ENCODE data around the gene CREB5. TPM values are rescaled to one million over a fixed set of nuclear protein-coding genes. Genes with fewer than 3 reads are reported as not detected.

CREB5 gene
- total RNA-seq (2014; rRNA removed; shearing (Covaris generic)) (1.7 and 2.4 TPM in 2 replicates), polyA plus RNA-seq (2016; fragmentation: Nextera tagmentation; extraction: Ambion mirVana) (2.9 and 4.4 TPM in 2 replicates)
- long read RNA-seq, partial matches to known transcripts: 0 of 2 reads
- long read RNA-seq, other reads (novel, unspliced or antisense): 0 of 2 reads

- Histone ChIP-seq H3K36me3 (ENCODE audit: insufficient read depth) (no peaks in the 10 kb centered on the region), H3K4me3 (no peak within 1 kb of the TSS), H3K9me2 (ENCODE audit: insufficient read depth) (no peaks in the 10 kb centered on the region), H2AFZ (no peak within 1 kb of the TSS), H3K27me3 (ENCODE audit: insufficient read depth) (peaks cover 67% of the 10 kb centered on the region), H3K4me1 (ENCODE audit: insufficient read depth) (peaks cover 22% of the 10 kb centered on the region), H3K79me2 (replicated peaks; ENCODE audit: insufficient read depth) (no peaks in the 10 kb centered on the region), H3K27ac (ENCODE audit: low read depth) (no peak within 1 kb of the TSS), H3K4me2 (peak within 1 kb of the TSS; percentile 99), H3F3A (replicated peaks; ENCODE audit: low read depth) (peaks cover 13% of the 10 kb centered on the region; the same call in 1 of the 2 replicates), H4K20me1 (replicated peaks; ENCODE audit: insufficient read depth) (no peaks in the 10 kb centered on the region)
- peak; percentile 54 to 81 for TF ChIP-seq CTCF (conservative IDR thresholded peaks at IDR 0.05; ENCODE audit: low read depth in 2 of 2)
- no peak for TF ChIP-seq STAT1 (IDR thresholded peaks at IDR 0.05; ENCODE audit: unreplicated experiment)
- no peak for TF ChIP-seq NANOG (IDR thresholded peaks at IDR 0.05; ENCODE audit: borderline replicate concordance)
- no peak for TF ChIP-seq EZH2 (IDR thresholded peaks at IDR 0.05; ENCODE audit: low read depth, unreplicated experiment)
- no peak for TF ChIP-seq REST (IDR thresholded peaks at IDR 0.05; ENCODE audit: unreplicated experiment)
- H3K9me3 Mint-ChIP-seq: no peaks in the 10 kb centered on the region
- H3K27ac Mint-ChIP-seq: no peak within 1 kb of the TSS
- DNase-seq (ENCODE audit: low spot score) (peak; percentile 65), ATAC-seq (peak; percentile 15)
- H3K27me3 Mint-ChIP-seq (ENCODE audit: insufficient read depth, low read depth, poor library complexity): peaks cover 50% of the 10 kb centered on the region
- no peaks in the 10 kb centered on the region for H3K36me3 Mint-ChIP-seq (ENCODE audit: low read depth)
- H3K4me3 Mint-ChIP-seq: peak within 1 kb of the TSS; percentile 95
- peaks cover 18% of the 10 kb centered on the region for H3K4me1 Mint-ChIP-seq
These were observed at the start of gene CREB5 for GRCh38 chr7:28411876-28412662. CREB5 (plus strand) TSS chr7:28412518; CDS start chr7:28412915, 397 bp downstream.

- DNase-seq (ENCODE audit: low spot score): peak; percentile 27
- peaks cover 7% of the 10 kb centered on the region for H3K36me3 Mint-ChIP-seq (ENCODE audit: low read depth)
- Histone ChIP-seq H2AFZ (no peak overlapping the region), H3K36me3 (ENCODE audit: insufficient read depth) (no peaks in the 10 kb centered on the region), H3K4me3 (no peak overlapping the region), H3K27me3 (ENCODE audit: insufficient read depth) (no peaks in the 10 kb centered on the region), H3K4me2 (no peak overlapping the region), H3K4me1 (ENCODE audit: insufficient read depth) (peaks cover 26% of the 10 kb centered on the region), H3K27ac (ENCODE audit: low read depth) (no peak overlapping the region), H3K79me2 (replicated peaks; ENCODE audit: insufficient read depth) (no peaks in the 10 kb centered on the region), H4K20me1 (replicated peaks; ENCODE audit: insufficient read depth) (no peaks in the 10 kb centered on the region), H3F3A (replicated peaks; ENCODE audit: low read depth) (no peaks in the 10 kb centered on the region), H3K9me2 (ENCODE audit: insufficient read depth) (peaks cover 5% of the 10 kb centered on the region)
- no peak for TF ChIP-seq CREB1 (CRISPR knock-in tag; IDR thresholded peaks at IDR 0.05; ENCODE audit: low read depth)
- no peak for TF ChIP-seq NANOG (IDR thresholded peaks at IDR 0.05; ENCODE audit: borderline replicate concordance)
- TF ChIP-seq CTCF (conservative IDR thresholded peaks at IDR 0.05; ENCODE audit: low read depth in 2 of 2): peak in 1 of 2 experiments; percentile 55; a peak in 3 of 4 replicates
- peaks cover 5% of the 10 kb centered on the region for H3K27me3 Mint-ChIP-seq (ENCODE audit: insufficient read depth, low read depth, poor library complexity)
- H3K27ac Mint-ChIP-seq: no peak overlapping the region
- no peak overlapping the region for H3K4me3 Mint-ChIP-seq
- H3K9me3 Mint-ChIP-seq: peaks cover 14% of the 10 kb centered on the region
- ATAC-seq: no peak
- H3K4me1 Mint-ChIP-seq: peaks cover 26% of the 10 kb centered on the region
These were observed 49.5 kb upstream of the CREB5 start for GRCh38 chr7:28362812-28363211.
